CD4-positive, alpha-beta T cell treated with Interleukin-6 at 100 ng/mL for 8 hours (primary cell): Measurements from ENCODE around the gene THOC2.
"Not testable (repeated sequence)": the region's sequence is repeated elsewhere in the genome, so short reads cannot be mapped to it uniquely, and the experiment has no call there.

ENCODE experiments used
- DNase-seq: peaks from one replicate; pipeline ENCODE4 v3.0.0-alpha.2; 2020; ENCODE audit warnings: mixed read lengths, low spot score

THOC2 gene, protein sequence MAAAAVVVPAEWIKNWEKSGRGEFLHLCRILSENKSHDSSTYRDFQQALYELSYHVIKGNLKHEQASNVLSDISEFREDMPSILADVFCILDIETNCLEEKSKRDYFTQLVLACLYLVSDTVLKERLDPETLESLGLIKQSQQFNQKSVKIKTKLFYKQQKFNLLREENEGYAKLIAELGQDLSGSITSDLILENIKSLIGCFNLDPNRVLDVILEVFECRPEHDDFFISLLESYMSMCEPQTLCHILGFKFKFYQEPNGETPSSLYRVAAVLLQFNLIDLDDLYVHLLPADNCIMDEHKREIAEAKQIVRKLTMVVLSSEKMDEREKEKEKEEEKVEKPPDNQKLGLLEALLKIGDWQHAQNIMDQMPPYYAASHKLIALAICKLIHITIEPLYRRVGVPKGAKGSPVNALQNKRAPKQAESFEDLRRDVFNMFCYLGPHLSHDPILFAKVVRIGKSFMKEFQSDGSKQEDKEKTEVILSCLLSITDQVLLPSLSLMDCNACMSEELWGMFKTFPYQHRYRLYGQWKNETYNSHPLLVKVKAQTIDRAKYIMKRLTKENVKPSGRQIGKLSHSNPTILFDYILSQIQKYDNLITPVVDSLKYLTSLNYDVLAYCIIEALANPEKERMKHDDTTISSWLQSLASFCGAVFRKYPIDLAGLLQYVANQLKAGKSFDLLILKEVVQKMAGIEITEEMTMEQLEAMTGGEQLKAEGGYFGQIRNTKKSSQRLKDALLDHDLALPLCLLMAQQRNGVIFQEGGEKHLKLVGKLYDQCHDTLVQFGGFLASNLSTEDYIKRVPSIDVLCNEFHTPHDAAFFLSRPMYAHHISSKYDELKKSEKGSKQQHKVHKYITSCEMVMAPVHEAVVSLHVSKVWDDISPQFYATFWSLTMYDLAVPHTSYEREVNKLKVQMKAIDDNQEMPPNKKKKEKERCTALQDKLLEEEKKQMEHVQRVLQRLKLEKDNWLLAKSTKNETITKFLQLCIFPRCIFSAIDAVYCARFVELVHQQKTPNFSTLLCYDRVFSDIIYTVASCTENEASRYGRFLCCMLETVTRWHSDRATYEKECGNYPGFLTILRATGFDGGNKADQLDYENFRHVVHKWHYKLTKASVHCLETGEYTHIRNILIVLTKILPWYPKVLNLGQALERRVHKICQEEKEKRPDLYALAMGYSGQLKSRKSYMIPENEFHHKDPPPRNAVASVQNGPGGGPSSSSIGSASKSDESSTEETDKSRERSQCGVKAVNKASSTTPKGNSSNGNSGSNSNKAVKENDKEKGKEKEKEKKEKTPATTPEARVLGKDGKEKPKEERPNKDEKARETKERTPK (N-terminal part only)

DNA sequence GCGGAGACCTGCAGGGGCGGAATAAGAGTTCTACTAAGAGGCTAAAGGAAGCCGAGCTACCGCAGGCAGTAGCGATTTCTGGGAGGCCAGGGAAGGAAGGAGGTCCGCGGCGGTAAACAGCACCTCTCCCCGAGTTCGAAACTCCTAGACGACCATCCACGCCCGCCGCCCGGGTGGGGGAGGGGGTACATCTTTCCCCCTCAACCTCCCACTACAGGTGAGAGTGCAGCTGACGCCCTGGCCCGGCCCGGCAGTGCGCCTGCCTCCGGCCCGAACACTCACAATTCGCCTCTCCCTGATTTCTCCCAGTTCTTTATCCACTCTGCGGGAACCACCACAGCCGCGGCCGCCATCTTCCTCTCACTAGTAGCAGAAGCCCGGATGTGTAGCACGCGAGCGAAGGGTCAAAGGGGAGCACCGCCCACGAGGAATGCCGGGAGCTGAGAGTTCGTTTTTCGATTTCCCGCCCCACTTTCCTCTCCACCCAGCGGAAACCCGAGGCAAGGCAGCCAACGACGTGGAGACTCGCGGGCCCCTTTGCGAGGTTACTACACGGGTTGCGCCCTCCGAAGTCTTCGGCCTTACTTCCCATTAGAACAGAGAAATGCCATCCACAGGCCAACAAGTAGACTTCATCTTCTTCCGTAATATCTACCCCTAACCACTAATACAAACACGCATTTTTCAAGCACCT lies at the start of gene THOC2:
TSS of gene THOC2 (minus strand) at position 383 of the 694 bp plus-strand sequence. CDS start at position 353, 30 bp downstream.
- peak; percentile 74 for DNase-seq

DNA sequence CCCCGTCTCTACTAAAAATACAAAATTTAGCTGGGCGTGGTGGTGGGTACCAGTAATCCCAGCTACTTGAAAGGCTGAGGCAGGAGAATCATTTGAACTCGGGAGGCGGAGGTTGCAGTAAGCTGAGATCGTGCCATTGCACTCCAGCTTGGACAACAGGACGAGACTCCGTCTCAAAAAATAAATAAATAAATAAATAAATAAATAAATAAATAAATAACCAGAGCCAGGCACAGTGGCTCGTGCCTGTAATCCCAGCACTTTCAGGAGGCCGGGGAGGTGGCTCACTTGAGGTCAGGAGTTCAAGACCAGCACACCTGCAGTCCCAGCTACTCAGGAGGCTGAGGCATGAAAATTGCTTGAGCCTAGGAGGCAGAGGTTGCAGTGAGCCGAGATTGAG lies 48.9 kb upstream of the THOC2 start:
- not testable (repeated sequence) for DNase-seq

DNA sequence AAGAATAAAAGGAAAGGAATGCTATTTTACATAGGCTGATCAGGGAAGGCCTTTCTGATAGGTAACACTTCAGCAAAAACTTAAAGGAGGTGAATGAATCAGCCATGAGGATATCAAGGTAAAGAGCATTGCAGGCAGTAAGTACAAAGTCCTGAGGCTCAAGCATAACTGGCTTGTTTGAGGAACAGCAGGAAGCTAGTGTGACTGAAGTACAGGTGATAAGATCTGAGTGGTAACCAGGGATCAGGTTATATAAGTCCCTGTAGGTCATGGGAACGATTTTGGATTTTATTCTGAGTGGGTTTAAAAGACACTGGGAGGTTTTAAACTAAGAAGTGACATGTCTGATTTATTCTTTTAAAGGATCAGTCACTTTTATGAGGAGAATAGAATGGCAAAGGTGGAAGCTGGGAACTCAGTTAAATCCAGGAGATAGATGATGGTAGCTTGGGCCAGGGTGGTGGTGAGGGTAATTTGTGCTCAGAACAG lies 47.1 kb upstream of the THOC2 start:
- DNase-seq = no peak

DNA sequence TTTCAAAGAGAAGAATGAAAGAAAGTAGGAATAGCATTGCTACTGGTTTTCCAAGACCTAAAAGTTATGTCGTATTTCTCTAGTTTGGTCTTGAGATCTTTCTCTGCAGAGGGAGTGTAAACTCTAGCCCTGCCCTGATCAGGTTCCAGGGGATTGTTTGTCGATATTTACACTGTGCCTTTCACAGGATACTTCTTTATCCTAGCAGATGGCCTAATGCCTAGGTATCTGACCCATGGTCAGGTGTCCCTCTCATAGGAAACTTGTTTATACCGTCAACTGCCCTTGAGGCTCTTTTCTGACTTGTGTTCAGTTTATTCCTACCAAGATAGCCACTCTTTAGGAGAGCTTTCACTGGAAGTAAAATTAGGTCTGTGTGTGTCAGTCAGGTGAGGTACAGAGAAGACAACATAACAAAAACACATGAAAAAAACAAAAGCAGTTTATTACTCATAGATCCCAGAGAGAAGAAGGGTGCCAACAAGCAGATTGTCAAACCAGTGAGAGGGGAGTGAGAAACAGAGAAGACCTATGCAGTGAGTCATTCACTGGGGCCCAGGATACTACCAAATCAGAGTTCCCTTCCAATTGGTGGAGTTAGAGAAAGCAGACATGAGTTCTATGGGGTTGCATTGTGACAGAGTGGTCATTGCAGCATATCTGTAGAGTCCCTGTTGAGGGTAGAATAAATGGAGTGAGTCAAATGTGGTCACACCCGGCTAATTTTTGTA lies 40.6 kb upstream of the THOC2 start:
- DNase-seq = no peak

DNA sequence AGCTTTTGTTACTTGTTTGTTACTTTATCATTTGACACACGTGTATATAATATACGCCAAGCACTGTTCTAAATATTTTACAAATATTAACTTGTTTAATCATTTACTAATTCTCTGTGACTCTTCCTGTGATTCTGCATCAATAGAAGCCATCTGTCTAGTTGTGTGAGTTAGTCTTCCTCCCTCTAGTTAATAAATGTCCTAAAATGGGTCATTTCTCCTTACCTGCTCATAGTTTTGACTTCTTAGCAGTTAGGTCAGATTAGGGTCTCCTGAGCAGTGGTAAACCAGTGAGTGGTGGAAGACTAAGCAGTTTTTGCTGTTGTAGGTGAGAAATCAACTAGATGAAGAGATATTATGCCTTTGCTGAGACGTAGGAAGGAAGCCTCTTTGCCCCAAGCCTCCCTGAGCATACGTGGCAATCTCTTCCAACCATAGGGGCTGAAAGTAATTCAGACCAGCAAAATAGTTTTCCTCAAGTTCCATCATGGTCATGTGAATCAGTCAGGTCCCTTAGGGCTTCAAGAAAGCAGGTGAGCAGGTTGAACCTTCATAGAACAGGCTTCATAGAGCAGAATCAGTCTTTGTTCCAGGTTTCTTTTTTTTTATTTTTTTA lies 38.7 kb upstream of the THOC2 start:
- DNase-seq = no peak

DNA sequence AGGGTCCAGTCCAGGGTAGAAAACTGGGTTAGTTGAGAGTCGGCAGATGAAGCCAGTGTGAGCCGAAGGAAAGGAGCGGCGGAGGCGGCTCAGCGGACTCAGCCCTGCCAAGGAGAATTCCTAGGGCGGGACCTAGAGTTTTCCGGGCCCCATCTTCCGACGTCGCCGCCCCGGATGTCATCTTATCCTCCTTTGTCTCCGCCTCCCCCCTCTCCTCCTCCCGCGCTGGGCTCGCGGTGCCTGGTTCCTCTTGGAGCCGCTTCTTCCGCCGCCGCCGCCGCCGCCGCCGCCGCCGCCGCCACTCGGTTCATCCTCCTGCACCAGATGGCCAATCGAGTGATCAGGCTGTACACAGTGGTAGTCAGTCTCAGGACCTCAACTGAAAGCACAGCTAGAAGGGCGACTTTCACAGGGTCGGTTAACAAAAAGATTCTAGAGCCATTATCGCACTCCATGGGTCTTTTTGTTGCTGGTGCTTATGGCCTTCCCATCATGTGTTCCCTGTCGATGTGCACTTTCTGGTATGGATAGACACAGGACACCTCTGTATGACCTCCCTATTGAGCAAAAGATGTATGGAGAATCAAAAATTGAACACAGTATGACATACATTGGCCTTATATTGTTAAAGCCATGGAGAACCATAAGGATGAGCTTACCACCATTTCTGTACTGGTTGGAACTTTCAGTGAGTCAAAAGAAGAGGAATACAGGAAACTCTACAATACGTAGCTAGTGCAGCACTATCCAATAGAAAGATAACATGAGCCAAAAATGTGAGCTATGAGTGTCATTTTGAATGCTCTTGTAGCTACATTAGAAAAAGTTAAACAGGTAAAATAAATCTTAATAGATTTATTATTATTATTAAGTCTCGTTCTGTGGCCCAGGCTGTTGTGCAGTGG lies 32.4 kb upstream of the THOC2 start:
- peak; percentile 35 for DNase-seq

DNA sequence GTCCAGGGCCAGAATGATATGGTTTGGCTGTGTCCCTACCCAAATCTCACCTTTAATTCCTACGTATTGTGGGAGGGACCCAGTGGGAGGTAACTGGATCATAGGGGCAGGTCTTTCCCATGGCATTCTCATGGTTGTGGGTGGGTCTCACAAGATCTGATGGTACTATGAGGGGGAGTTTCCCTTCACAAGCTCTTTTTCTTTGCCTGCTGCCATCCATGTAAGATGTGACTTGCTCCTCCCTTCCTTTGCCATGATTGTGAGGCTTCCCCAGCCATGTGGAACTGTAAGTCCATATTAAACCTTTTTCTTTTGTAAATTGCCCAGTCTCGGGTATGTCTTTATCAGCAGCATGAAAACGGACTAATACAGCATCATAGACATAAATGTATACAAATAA lies 27.0 kb upstream of the THOC2 start:
- not testable (repeated sequence) for DNase-seq

DNA sequence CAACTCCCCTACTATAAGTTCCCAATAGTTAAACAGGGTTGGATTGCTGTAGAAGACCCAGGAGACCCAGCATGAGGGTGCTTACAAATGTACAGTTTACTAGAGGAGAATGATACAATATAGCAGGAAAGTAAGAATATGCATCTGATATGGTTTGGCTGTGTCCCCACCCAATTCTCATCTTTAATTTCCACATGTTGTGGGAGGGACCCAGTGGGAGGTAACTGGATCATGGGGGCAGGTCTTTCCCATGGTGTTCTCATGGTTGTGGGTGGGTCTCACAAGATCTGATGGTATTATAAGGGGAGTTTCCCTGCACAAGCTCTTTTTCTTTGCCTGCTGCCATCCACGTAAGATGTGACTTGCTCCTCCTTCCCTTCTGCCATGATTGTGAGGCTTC lies 24.9 kb upstream of the THOC2 start:
- not testable (repeated sequence) for DNase-seq

DNA sequence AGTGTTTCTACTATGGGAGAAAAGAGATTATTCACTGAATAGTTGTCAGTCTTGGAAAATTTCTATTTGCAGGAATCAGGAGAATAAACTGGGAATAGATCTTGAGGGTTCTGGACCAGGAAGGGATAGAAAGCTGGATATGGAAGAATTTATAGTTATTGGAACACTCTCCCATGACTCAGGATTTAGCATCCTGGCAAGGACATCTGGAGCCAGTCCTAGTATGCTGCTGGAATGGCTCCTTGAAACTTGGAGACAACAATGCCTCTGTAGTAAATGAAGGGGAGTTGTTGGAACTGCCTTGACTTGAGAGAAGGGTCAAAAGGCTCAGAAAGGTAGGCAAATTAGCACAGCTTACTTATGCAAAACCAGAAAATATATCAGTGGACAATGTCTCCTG lies 23.5 kb upstream of the THOC2 start:
- no peak for DNase-seq

DNA sequence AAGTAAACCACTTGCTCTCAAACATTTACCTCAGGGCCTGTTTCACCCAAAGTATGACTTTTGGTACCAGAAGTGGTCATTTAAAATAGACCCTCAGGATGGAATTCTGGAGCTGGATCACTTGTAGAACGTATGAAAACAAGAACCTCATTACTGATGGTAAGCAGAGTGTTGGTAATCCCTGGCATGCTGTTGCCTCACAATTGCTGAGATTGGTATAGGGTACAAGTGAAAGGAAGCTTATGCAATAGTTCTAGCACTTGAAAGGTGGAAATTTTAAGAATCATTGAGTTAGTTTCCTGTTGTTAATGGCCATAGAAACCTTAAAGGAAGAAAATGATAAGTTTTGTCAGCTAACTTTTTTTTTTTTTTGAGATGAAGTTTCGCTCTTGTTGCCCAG lies 22.3 kb upstream of the THOC2 start:
- no peak for DNase-seq

DNA sequence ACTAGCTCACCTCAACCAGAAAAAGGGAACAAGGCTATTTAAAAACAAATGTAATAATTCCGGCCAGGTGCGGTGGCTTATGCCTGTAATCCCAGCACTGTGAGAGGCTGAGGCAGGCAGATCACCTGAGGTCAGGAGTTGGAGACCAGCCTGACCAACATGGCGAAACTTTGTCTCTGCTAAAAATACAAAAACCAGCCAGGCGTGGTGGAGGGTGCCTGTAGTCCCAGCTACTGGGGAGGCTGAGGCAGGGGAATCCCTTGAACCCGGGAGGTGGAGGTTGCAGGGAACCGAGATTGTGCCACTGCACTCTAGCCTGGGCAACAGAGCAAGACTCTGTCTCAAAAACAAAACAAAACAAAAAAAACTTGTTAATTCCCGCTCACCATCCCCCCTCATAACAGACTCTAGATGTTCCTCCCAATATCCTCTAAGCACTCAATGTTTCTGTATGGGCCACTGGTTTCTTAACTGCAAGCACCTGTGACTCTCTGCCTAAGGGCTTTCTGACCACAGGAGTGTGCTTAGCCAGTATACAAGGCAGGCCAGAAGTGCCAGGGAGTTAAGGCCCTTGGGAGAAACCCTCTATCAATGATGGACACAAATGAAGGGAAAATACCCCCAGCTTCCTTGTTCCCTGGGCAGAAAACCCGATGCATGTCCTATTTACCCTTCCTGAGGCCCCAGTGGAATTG lies 21.0 kb upstream of the THOC2 start:
- no peak for DNase-seq

DNA sequence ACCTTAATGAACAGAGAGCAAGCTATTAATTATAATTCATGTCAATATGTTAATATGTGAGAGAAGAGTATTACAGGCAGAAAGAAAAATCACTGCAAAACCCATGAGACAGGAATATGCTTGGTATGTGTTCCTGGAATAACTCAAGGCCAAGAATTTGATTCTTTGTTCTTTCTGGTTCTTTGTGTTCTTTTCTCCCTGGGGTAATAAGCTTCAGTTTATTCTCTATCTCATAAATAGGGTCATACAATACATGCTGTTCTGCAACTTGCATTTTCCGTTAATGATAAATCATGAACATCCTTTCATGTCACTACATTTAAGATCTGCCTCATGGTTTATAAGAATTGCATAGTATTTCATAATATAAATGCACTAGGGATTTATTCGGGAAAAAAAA lies 16.8 kb upstream of the THOC2 start:
- no peak for DNase-seq

DNA sequence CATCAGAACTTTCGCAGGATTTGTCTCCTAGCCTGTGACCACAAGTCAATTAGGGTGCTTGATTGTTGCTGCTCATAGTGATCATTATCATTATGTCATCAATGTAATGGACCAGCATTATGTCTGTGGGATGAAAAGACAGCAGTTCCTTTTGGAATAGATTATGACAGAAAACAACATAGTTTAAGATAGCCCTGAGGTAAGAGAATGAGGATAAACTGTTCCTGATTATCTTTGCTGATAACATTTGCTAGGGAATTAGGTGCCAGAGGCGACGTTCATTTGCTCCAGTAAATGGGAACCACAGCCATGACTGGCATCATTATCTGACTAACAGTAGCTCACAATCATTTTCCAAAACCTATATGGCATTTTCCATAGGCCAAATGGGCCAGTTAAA lies 12.7 kb upstream of the THOC2 start:
- no peak for DNase-seq

DNA sequence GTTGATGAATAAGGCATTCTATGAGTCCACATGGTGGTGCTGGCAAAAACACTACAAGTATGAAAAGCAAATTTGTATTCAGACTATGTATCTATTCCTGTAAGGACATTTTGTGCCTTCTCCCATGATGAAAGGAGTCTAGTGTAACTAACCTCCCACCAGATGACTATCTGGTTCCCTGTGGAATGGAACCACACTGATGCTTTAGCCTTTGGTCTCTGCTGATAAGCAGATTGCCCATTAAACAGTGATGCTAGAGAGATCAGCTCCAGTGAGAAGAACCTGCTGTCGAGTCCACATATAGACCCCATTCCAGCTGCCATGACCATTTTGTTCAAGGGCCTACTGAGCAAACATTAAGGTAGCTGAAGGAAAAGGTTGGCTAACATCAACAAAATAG lies 10.5 kb upstream of the THOC2 start:
- DNase-seq = no peak

DNA sequence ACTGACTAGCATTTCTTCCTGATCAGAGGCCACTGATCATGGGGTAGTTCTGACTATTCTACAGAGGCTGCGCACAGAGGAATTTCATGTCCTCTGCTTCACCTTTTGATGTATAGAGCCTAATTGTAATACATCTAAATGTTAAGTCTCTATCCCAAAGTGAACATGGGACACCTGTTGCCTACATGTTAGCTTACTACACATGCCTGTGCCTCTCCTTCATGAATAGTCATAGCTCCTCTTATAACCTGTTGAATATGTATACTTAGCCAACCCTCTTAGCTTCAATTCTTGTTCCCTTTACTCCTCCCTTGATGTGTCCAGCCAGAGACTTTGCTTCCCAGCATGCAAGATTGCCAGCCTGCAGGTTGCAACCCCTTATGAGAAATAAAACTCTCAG lies 9.6 kb upstream of the THOC2 start:
- no peak for DNase-seq

DNA sequence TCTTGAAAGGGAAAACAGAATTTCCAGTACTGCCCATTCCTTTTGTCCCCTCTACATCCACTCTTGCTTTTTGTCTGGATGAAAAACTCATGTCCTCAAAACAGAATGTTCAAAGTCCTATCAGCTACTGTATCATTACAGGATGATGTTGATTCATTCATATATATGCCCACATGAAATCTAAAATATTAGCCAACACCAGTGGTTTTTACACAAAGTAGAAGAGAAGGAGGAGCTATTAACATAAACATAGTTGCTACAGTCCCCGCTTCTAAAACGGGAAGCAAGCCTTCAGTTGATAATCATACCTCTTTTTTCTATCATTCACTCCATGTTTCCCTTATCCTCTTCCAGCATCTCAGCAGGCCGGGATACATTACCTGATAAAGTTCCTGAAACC lies 7.7 kb upstream of the THOC2 start:
- no peak for DNase-seq

DNA sequence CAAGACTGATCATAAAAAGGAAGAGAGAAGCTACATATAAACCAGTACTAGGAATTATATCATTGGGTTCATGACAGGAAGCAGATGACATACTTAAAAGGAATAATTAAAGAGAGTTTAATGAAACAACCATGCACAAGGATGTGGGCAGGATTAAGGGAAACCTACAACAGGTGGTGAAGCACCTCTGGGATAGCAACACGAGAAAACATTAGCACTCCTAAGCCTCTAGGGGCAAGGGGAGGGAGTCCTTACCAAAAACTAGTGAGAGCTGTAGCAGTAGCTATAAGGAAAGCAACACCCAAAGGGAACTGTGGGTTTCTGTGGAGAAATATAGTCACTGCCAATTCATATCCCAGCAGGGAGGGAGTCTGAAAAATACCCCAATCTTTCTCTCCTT lies 7.2 kb upstream of the THOC2 start:
- DNase-seq = no peak

DNA sequence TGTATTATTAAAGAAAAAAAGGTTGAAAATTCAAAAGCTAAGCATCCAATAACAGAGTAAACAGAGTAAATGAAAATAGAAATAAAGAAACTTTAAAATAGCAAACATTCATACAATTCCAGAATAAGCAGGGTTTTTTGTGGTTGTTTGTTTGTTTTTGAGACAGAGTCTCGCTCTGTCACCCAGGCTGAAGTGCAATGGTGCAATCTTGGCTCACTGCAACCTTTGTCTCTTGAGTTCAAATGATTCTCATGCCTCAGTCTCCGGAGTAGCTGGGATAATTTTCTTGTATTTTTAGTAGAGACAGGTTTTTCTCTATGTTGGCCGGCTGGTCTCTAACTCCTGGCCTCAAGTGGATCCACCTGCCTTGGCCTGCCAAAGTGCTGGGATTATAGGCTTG lies 6.6 kb upstream of the THOC2 start:
- DNase-seq = no peak
